Neural crest cell (in vitro differentiated cells): ENCODE results near the gene TP53BP2. TPM values are rescaled to one million over a fixed set of nuclear protein-coding genes. Genes with fewer than 3 reads are reported as not detected.
"Not testable (repeated sequence)": the region's sequence is repeated elsewhere in the genome, so short reads cannot be mapped to it uniquely, and the experiment has no call there.

Experiments
- DNase-seq: peaks from one replicate; pipeline ENCODE4 v3.0.0; 2021; ENCODE audit warnings: low read depth, mixed read lengths, low spot score
- H3K27ac Mint-ChIP-seq: one replicate; pipeline ENCODE4 v1.8.0; 2021; ENCODE audit warnings: mild to moderate bottlenecking, mixed read lengths; ENCODE audit not compliant: unreplicated experiment
- H3K27me3 Mint-ChIP-seq: 2 replicates; pipeline ENCODE4 v1.8.0; 2021; ENCODE audit warnings: low read depth, mild to moderate bottlenecking, mixed read lengths
- H3K36me3 Mint-ChIP-seq: 2 replicates; pipeline ENCODE4 v1.8.0; 2021; ENCODE audit warnings: low read depth, mild to moderate bottlenecking, mixed read lengths
- H3K4me1 Mint-ChIP-seq: 2 replicates; pipeline ENCODE4 v1.8.0; 2021; ENCODE audit warnings: mixed read lengths
- H3K4me3 Mint-ChIP-seq: one replicate; pipeline ENCODE4 v1.8.0; 2021; ENCODE audit warnings: mild to moderate bottlenecking, mixed read lengths
- H3K9me3 Mint-ChIP-seq: 2 replicates; pipeline ENCODE4 v1.8.0; 2021; ENCODE audit warnings: mixed read lengths
- total RNA-seq: library from RNA; stranded (reverse); gene quantifications from 2 replicates; pipeline ENCODE4 v1.2.1, GENCODE V29; 2021
- TF ChIP-seq, protein P1 (sequence below): fragments of 200-600 bp; sonication (generic); conservative IDR thresholded peaks from 2 replicates; pipeline ENCODE4 v1.5.0; 2021; ENCODE audit warnings: antibody characterized with exemption, mild to moderate bottlenecking

The TP53BP2 gene
- total RNA-seq, 1 donor from 2014 or later: 61.5 TPM

DNA sequence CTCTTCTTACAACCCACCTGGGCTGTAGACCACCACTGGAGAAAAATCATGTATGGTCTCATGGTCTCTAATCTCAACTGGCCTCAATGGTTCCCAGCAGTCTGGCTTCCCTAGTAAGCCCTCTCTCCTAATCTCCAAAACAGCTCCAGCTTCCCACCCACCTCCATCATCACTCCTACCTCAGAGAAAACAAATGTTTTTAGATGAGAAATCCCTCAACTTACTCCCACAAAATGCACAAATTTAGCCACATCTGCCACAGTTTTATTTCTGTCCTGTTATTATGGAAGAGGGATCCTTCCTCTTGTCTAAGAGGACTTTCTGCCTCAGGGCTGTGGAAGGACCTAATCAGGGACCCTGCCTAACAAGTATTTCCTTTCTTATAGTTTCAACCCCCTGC lies 32.1 kb downstream of the TP53BP2 start:
- TF ChIP-seq, protein P1, sequence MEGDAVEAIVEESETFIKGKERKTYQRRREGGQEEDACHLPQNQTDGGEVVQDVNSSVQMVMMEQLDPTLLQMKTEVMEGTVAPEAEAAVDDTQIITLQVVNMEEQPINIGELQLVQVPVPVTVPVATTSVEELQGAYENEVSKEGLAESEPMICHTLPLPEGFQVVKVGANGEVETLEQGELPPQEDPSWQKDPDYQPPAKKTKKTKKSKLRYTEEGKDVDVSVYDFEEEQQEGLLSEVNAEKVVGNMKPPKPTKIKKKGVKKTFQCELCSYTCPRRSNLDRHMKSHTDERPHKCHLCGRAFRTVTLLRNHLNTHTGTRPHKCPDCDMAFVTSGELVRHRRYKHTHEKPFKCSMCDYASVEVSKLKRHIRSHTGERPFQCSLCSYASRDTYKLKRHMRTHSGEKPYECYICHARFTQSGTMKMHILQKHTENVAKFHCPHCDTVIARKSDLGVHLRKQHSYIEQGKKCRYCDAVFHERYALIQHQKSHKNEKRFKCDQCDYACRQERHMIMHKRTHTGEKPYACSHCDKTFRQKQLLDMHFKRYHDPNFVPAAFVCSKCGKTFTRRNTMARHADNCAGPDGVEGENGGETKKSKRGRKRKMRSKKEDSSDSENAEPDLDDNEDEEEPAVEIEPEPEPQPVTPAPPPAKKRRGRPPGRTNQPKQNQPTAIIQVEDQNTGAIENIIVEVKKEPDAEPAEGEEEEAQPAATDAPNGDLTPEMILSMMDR: no peak
- Mint-ChIP-seq H3K27ac (no peak overlapping the region), H3K9me3 (no peaks in the 10 kb centered on the region), H3K4me3 (no peak overlapping the region), H3K4me1 (no peaks in the 10 kb centered on the region), H3K27me3 (no peaks in the 10 kb centered on the region), H3K36me3 (peaks cover 22% of the 10 kb centered on the region)
- no peak for DNase-seq

DNA sequence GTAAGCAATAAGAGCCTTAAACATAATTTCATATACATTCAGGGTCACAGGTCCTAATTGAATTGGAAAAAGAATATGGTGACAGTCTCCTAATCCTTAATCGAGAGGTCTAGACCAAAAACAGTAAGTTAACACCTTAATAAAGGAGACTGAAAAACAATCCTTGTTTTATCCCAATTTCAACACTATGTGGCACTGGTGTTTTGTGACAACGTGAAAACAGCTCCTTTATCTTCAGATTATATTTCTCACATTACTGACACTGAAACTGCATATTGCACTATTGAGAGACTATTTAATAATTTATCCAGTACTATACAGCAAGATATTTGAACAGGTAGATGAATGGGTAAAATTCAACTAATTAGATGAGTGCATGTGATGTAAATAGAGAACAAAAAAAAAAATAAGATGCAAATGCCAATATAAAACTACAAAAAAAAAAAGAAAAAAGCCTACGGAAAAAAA lies 34.1 kb downstream of the TP53BP2 start:
- Mint-ChIP-seq H3K27me3 (no peaks in the 10 kb centered on the region), H3K27ac (no peak overlapping the region), H3K4me1 (no peaks in the 10 kb centered on the region), H3K4me3 (no peak overlapping the region), H3K9me3 (peaks cover 3% of the 10 kb centered on the region), H3K36me3 (peaks cover 31% of the 10 kb centered on the region)
- DNase-seq: no peak
- TF ChIP-seq, protein P1: peak; percentile 68

DNA sequence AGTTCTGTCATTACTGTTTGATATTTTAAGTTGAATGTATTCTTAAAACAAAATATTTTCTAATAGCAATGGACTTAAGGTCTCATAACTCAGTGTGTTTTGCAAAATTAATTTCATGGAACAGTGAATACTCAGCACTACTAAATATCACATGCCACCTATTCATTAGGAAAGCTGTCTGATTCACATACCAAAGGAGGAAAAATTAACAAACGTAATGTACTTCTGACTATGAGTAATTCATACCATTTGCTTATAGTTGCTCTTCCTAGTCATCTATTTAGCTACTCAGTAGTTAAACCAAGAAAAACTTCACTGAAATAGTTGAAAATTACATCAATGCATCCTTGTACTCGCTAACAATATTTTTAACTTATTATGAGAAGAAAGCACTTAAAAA lies 35.2 kb downstream of the TP53BP2 start:
- Mint-ChIP-seq H3K4me1 (no peaks in the 10 kb centered on the region), H3K27me3 (no peaks in the 10 kb centered on the region), H3K27ac (no peak overlapping the region), H3K4me3 (no peak overlapping the region), H3K36me3 (peaks cover 37% of the 10 kb centered on the region), H3K9me3 (peaks cover 3% of the 10 kb centered on the region)
- DNase-seq: no peak
- TF ChIP-seq, protein P1: no peak

DNA sequence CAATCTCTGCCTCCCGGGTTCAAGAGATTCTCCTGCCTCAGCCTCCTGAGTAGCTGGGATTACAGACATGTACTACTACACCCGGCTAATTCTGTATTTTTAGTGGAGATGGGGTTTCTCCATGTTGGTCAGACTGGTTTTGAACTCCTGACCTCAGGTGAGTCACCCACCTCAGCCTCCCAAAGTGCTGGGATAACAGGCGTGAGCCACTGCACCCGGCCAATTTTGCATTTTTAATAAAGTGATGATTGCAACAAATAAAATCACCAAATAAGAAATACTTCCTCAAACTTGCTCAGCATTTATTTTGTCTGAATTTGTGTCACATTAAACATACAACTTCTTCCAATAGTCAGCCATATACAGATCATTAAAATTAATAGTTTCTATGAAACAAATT lies 35.8 kb downstream of the TP53BP2 start:
- H3K4me1 Mint-ChIP-seq: not testable (repeated sequence)

DNA sequence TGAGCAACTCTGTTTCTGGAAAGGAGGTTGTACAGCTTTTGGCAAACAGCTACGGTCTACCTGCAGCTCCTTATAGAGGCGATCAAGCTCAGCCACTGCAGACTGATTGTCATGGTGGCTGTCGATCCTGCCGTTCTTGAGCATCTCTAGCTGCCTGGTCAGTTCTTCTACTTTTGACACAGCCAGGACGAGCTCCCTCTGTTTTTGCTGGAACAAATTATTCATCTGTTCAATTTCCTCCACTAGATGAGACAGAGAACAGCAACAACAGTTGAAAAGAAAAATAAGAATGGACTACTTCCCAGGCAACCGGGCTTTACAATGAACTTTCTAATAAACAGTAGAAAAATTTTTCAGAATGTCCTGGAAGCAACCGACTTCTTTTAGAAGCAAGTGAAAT lies 42.5 kb downstream of the TP53BP2 start:
- Mint-ChIP-seq H3K4me1 (no peaks in the 10 kb centered on the region), H3K27ac (no peak overlapping the region), H3K4me3 (no peak overlapping the region), H3K36me3 (peaks cover 28% of the 10 kb centered on the region), H3K9me3 (peaks cover 3% of the 10 kb centered on the region), H3K27me3 (no peaks in the 10 kb centered on the region)
- TF ChIP-seq, protein P1: no peak
- no peak for DNase-seq

More for the DNA sequence above, 35.8 kb downstream of the TP53BP2 start:
- DNase-seq, H3K4me3 Mint-ChIP-seq, H3K27ac Mint-ChIP-seq, H3K9me3 Mint-ChIP-seq, H3K27me3 Mint-ChIP-seq: not testable (repeated sequence)
- peaks cover 37% of the 10 kb centered on the region for H3K36me3 Mint-ChIP-seq

DNA sequence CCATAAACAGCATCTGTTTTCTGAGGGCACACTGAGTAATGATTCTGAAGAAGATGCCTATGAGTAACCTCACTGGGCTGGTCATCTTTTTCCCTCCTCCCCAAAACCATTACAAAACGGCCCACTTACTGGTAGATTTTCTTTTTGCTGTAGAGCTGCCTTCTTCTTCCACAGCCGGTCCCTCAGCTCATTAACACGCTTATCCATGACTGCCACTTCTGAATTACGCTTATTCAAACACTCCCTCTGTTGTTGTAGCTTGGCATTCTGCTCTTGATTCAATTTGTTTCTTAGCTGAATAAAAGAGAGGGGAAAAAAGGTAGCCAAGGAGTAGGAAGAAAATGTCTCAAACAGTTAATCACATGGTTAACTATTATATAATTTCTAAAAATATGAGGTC lies 43.1 kb downstream of the TP53BP2 start:
- DNase-seq: no peak
- H3K4me1 Mint-ChIP-seq: no peaks in the 10 kb centered on the region
- H3K27ac Mint-ChIP-seq: no peak overlapping the region
- H3K9me3 Mint-ChIP-seq: peaks cover 3% of the 10 kb centered on the region
- no peak overlapping the region for H3K4me3 Mint-ChIP-seq
- TF ChIP-seq, protein P1: no peak
- no peaks in the 10 kb centered on the region for H3K27me3 Mint-ChIP-seq
- H3K36me3 Mint-ChIP-seq: peaks cover 30% of the 10 kb centered on the region
